ENCODE measurements around the gene MGP.

The MGP gene

DNA sequence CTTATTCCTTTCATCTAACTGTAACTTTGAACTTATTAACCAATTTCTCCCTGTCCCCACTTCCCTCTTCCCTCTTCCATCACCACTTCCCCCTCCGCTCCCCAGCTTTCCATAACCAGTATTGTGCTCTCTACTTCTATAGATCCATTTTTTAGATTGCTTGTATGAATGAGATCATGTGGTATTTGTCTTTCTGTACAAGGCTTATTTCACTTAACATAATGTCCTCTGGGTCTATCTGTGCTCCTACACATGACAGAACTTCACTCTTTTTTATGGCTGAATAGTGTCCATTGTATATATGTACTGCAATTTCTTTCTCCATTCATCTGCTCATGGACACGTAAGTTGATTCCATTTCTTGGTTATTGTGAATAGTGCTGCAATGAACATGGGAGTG lies 38.3 kb upstream of the MGP start:
- ATAC-seq = no peak
- TF ChIP-seq, protein P1, sequence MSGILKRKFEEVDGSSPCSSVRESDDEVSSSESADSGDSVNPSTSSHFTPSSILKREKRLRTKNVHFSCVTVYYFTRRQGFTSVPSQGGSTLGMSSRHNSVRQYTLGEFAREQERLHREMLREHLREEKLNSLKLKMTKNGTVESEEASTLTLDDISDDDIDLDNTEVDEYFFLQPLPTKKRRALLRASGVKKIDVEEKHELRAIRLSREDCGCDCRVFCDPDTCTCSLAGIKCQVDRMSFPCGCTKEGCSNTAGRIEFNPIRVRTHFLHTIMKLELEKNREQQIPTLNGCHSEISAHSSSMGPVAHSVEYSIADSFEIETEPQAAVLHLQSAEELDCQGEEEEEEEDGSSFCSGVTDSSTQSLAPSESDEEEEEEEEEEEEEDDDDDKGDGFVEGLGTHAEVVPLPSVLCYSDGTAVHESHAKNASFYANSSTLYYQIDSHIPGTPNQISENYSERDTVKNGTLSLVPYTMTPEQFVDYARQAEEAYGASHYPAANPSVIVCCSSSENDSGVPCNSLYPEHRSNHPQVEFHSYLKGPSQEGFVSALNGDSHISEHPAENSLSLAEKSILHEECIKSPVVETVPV (CRISPR knock-in tag; IDR thresholded peaks at IDR 0.05) = no peak
- TF ChIP-seq CSDC2 (CRISPR knock-in tag; IDR thresholded peaks at IDR 0.05) (no peak), BACH2 (CRISPR knock-in tag; IDR thresholded peaks at IDR 0.05; ENCODE audit: borderline replicate concordance) (no peak), TCF4 (CRISPR knock-in tag; IDR thresholded peaks at IDR 0.05; ENCODE audit: borderline replicate concordance) (no peak), ESRRG (CRISPR knock-in tag; IDR thresholded peaks at IDR 0.05) (no peak), ZNF70 (CRISPR knock-in tag; IDR thresholded peaks at IDR 0.05) (no peak), SNAI2 (CRISPR knock-in tag; IDR thresholded peaks at IDR 0.05) (no peak), GLIS3 (CRISPR knock-in tag; IDR thresholded peaks at IDR 0.05) (no peak), ARNTL (CRISPR knock-in tag; IDR thresholded peaks at IDR 0.05; ENCODE audit: borderline replicate concordance, low read depth) (no peak), ZC3H10 (CRISPR knock-in tag; IDR thresholded peaks at IDR 0.05) (no peak), RARB (CRISPR knock-in tag; IDR thresholded peaks at IDR 0.05) (no peak), ZFP30 (CRISPR knock-in tag; IDR thresholded peaks at IDR 0.05) (no peak), OSR1 (CRISPR knock-in tag; IDR thresholded peaks at IDR 0.05) (no peak)
- TF ChIP-seq, protein P2, sequence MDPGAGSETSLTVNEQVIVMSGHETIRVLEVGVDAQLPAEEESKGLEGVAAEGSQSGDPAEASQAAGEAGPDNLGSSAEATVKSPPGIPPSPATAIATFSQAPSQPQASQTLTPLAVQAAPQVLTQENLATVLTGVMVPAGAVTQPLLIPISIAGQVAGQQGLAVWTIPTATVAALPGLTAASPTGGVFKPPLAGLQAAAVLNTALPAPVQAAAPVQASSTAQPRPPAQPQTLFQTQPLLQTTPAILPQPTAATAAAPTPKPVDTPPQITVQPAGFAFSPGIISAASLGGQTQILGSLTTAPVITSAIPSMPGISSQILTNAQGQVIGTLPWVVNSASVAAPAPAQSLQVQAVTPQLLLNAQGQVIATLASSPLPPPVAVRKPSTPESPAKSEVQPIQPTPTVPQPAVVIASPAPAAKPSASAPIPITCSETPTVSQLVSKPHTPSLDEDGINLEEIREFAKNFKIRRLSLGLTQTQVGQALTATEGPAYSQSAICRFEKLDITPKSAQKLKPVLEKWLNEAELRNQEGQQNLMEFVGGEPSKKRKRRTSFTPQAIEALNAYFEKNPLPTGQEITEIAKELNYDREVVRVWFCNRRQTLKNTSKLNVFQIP (CRISPR knock-in tag; IDR thresholded peaks at IDR 0.05; ENCODE audit: borderline replicate concordance, low read depth) = no peak
- TF ChIP-seq, protein P3, sequence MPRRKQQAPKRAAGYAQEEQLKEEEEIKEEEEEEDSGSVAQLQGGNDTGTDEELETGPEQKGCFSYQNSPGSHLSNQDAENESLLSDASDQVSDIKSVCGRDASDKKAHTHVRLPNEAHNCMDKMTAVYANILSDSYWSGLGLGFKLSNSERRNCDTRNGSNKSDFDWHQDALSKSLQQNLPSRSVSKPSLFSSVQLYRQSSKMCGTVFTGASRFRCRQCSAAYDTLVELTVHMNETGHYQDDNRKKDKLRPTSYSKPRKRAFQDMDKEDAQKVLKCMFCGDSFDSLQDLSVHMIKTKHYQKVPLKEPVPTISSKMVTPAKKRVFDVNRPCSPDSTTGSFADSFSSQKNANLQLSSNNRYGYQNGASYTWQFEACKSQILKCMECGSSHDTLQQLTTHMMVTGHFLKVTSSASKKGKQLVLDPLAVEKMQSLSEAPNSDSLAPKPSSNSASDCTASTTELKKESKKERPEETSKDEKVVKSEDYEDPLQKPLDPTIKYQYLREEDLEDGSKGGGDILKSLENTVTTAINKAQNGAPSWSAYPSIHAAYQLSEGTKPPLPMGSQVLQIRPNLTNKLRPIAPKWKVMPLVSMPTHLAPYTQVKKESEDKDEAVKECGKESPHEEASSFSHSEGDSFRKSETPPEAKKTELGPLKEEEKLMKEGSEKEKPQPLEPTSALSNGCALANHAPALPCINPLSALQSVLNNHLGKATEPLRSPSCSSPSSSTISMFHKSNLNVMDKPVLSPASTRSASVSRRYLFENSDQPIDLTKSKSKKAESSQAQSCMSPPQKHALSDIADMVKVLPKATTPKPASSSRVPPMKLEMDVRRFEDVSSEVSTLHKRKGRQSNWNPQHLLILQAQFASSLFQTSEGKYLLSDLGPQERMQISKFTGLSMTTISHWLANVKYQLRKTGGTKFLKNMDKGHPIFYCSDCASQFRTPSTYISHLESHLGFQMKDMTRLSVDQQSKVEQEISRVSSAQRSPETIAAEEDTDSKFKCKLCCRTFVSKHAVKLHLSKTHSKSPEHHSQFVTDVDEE (CRISPR knock-in tag; IDR thresholded peaks at IDR 0.05) = no peak
- TF ChIP-seq, protein P4, sequence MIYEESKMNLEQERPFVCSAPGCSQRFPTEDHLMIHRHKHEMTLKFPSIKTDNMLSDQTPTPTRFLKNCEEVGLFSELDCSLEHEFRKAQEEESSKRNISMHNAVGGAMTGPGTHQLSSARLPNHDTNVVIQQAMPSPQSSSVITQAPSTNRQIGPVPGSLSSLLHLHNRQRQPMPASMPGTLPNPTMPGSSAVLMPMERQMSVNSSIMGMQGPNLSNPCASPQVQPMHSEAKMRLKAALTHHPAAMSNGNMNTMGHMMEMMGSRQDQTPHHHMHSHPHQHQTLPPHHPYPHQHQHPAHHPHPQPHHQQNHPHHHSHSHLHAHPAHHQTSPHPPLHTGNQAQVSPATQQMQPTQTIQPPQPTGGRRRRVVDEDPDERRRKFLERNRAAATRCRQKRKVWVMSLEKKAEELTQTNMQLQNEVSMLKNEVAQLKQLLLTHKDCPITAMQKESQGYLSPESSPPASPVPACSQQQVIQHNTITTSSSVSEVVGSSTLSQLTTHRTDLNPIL (CRISPR knock-in tag; IDR thresholded peaks at IDR 0.05; ENCODE audit: low read depth) = no peak

DNA sequence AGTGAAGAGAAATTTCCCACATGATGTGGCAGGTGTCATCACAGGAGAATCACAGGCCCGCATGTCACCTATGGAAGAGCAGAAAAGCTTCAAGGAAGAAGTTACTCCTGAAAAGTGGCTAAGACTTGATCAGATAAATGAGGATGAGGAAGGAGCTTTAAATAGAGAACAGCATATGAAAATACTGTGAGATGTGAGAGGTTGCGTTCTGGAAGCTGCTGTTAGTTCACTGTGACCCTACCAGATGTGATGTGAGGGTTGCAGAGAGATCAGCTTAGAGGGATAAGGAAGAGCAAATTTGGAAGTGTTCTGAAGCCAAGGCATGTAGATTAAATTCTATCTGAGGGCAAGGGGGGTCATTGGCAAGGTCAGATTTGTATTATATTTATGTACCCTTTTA lies 35.6 kb upstream of the MGP start:
- TF ChIP-seq SNAI2 (CRISPR knock-in tag; IDR thresholded peaks at IDR 0.05) (no peak), ZFP30 (CRISPR knock-in tag; IDR thresholded peaks at IDR 0.05) (no peak), ZC3H10 (CRISPR knock-in tag; IDR thresholded peaks at IDR 0.05) (no peak), ZFP3 (CRISPR knock-in tag; IDR thresholded peaks at IDR 0.05) (no peak), OSR1 (CRISPR knock-in tag; IDR thresholded peaks at IDR 0.05) (no peak), ARNTL (CRISPR knock-in tag; IDR thresholded peaks at IDR 0.05; ENCODE audit: borderline replicate concordance, low read depth) (no peak), ZNF8 (CRISPR knock-in tag; IDR thresholded peaks at IDR 0.05) (no peak), ZNF70 (CRISPR knock-in tag; IDR thresholded peaks at IDR 0.05) (no peak), TCF4 (CRISPR knock-in tag; IDR thresholded peaks at IDR 0.05; ENCODE audit: borderline replicate concordance) (no peak), GLIS3 (CRISPR knock-in tag; IDR thresholded peaks at IDR 0.05) (no peak), TOX (CRISPR knock-in tag; IDR thresholded peaks at IDR 0.05; ENCODE audit: borderline replicate concordance) (no peak), PPARA (CRISPR knock-in tag; IDR thresholded peaks at IDR 0.05; ENCODE audit: borderline replicate concordance) (no peak), RARB (CRISPR knock-in tag; IDR thresholded peaks at IDR 0.05) (no peak), ESRRG (CRISPR knock-in tag; IDR thresholded peaks at IDR 0.05) (no peak), CSDC2 (CRISPR knock-in tag; IDR thresholded peaks at IDR 0.05) (no peak)
- TF ChIP-seq, protein P4 (CRISPR knock-in tag; IDR thresholded peaks at IDR 0.05; ENCODE audit: low read depth) = no peak
- TF ChIP-seq, protein P1 (CRISPR knock-in tag; IDR thresholded peaks at IDR 0.05) = no peak
- TF ChIP-seq, protein P3 (CRISPR knock-in tag; IDR thresholded peaks at IDR 0.05) = no peak
- no peak for ATAC-seq

Measured in SK-N-SH treated with all-trans-retinoic acid at 6 μM for 48 hours (cell line).